ENCODE results near the gene STK11.
"Not testable (repeated sequence)": the region's sequence is repeated elsewhere in the genome, so short reads cannot be mapped to it uniquely, and the experiment has no call there.

Gene STK11

DNA sequence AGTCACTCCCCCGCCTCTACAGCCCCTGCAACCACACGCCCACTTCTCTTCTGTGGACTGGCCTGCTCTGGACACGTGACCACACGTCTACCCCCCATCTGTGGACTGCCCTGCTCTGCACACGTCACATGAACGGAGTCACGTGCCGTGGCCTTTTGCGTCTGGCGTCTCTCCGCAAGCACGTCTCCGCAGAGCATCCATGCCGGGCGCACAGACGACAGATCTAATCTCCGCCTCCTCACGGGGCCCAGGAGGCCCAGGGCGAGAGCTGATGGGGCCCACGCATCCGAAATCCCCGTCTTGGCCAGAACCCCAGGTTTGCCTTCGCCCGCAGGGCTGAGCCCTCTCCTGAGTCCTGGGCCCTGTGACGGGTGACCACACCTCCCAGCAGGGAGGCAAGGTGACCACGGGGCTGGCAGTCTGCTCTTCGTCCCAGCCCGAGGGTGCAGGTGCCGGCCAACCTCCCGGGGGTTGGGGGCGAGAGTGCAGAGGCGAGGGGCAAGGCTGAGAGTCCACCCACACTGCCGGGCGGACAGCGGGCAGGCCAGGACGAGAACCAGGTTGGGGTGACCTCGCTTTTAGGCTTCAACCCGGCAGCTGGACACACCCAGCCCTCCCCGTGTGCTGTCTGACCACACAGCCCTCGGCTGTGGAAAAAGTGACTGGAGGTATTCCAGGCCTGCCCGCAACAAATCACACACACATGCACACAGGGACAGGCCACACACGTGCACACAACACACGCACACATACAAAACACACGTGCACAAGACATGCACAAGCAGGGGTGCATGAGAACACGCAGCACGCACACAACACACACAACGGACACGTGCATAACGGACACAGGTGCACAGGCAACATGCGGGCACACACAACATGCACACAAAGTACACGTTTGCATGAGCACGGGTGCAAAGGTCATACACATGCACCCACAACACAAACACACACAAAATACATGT lies 35.4 kb upstream of the STK11 start:
- no peak for DNase-seq

GRCh38 chr19:1170938-1171754 lies 34.4 kb upstream of the STK11 start:
- DNase-seq: no peak

- DNase-seq: no peak
Observed at GRCh38 chr19:1171755-1172352, 33.7 kb upstream of the STK11 start.

DNA sequence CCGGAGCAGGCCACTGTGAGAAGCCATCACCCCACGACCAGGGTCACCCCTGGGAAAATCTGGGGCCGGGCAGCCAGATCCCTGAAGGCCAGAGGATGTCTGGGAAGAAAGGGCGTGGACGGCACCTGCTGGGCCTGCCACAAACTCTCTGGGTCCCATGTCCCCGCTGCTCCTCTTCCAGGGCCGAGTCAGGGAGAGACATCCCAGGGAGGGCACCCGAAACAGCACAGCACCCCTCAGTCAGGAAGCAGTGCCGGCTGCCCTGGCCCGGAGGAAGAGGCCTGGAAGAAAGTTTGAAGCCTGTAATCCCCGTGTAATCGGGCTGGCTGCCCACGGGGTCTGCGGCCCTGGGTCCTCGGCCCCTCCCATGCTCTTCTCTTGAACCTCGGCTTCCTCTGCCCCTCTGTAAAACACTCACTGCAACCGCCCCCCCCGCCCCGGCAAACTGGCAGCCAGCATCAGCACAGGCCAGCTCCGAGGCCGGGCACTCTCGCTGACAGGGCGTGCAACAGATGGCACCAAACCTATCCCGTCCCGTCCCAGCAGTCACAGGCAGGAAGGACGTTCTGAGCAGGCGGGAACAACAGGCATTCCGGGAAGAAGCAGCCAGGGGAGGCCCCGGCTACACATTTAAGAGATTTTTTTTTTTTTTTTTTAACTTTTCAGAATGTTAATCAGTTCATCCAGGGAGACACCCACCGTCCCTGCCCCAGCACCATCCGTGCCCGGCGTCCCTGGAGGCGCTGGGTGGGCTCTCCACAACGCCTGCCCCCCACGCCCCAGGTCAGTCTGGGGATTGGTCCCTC lies 33.0 kb upstream of the STK11 start:
- DNase-seq: peak; percentile 62

GRCh38 chr19:1173159-1173844 lies 32.3 kb upstream of the STK11 start:
- no peak for DNase-seq

DNA sequence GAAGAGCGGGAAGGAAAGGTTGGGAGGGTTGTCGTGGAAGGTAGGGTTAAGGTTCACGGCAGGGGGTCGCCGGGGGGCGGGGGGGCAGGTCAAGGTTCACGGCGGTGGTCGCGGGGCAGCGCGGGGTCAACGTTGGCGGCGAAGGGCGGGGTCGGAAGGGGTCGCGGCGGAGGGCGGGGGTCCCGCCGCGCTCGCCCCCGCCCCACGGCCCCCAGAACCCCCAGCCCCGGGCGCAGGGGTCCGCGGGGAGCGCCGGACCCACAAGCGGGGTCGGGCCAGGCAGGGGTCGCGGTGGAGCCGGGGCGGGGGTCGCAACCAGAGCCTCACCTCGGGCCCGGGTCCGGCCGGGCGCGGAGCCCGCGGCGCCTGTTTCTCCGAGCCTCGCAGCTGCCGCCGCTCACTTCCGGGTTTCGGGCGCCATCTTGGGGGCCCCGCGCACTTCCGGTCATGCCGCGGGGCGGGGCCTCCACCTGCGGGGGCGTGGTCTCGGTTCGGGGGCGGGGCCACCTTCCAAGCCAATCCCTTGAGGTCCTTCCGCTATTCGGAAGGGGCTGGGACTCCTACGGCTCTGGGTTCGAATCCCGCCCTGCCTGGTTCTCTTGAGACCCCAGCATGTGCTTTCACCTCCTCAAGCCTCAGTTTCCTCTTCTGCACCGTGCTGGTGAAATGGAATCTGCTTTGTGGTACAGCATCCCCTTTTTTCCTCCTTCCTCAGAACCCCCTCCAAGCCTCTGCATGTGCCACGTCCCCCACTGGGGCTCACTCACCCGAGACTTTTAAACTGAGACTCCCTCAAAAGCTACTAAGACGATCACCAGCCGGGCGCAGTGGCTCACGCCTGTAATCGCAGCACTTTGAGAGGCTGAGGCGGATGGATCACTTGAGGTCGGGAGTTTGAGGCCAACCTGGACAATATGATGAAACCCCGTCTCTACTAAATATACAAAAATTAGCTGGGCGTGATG lies 31.5 kb upstream of the STK11 start, which contains the start of gene SBNO2:
SBNO2 (minus strand) TSS at position 424 of the 965 bp plus-strand sequence. CDS start 19,992 bp downstream, outside the sequence.
- peak; percentile 87 for DNase-seq

GRCh38 chr19:1177322-1178114 lies 28.1 kb upstream of the STK11 start:
- peak; percentile 96 for DNase-seq

DNA sequence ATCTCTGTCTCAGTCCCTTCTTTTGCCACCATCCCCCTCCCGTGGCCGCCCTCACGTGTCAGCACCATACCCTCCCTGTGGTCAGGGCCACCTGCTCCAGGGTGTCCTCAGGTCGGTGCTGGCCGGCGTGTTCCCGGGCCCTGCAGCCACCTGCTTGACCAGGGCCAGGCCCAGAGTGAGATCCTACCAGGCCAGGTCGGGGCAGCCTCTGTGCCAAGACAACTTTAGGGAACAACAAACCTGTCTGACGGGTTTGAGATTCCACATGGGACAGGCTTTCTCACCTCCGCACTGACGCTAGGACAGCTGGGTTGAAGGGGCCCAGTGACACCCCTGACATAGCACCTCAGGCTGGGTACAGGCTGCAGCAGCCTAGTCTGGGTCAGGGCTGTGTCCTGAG lies 24.0 kb upstream of the STK11 start:
- DNase-seq: no peak

DNA sequence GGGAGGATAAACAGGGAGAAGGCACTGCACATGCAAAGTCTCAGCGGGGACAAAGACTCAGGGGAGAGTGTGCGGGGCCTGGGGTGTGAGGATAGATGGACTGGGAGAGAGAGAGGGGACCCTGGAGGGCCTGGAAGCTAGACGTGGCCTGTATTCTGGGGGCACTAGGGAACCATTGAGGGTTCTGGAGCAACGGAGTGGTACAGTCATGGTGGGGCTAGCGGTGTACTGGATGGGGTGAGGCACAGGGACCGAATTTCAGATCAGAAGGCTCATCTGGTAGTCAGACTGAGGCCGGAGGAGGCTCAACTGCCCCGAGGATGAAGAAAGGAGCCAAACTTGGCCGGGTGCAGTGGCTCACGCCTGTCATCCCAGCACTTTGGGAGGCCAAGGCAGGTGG lies 23.5 kb upstream of the STK11 start:
- DNase-seq: no peak

GRCh38 chr19:1182727-1183126 lies 22.9 kb upstream of the STK11 start:
- no peak for DNase-seq

- no peak for DNase-seq
Observed at GRCh38 chr19:1183543-1184172, 21.9 kb upstream of the STK11 start.

GRCh38 chr19:1189419-1189818 lies 16.2 kb upstream of the STK11 start:
- no peak for DNase-seq

DNA sequence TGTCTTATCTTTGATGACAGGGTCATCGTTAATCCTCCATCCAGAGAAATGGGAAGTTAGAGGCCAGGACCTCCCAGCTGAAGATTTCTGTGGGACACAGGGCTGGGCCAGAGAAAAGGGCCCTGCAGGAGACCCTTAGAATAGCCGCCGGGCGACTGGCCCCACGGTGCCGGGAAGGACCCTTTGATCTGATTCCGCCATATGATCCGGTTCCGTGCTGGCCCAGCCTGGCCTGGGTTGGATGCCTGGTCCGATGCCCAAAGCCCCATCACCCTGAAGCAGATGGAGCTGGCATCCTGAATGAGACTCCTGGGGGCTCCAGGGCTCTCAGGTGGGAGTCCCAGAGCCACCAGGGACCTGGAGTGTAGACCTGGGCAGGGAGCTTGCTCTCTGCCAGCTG lies 6.0 kb upstream of the STK11 start:
- DNase-seq: no peak

GRCh38 chr19:1200614-1201013 lies 5.0 kb upstream of the STK11 start:
- DNase-seq: not testable (repeated sequence)

DNA sequence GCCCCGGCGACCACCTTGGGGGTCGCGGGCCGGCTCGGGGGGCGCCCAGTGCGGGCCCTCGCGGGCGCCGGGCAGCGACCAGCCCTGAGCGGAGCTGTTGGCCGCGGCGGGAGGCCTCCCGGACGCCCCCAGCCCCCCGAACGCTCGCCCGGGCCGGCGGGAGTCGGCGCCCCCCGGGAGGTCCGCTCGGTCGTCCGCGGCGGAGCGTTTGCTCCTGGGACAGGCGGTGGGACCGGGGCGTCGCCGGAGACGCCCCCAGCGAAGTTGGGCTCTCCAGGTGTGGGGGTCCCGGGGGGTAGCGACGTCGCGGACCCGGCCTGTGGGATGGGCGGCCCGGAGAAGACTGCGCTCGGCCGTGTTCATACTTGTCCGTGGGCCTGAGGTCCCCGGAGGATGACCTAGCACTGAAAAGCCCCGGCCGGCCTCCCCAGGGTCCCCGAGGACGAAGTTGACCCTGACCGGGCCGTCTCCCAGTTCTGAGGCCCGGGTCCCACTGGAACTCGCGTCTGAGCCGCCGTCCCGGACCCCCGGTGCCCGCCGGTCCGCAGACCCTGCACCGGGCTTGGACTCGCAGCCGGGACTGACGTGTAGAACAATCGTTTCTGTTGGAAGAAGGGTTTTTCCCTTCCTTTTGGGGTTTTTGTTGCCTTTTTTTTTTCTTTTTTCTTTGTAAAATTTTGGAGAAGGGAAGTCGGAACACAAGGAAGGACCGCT lies 729 bp downstream of the STK11 start:
- no peak for DNase-seq

- no peak for DNase-seq
Observed at GRCh38 chr19:1206864-1207450, 1.4 kb downstream of the STK11 start.

DNA sequence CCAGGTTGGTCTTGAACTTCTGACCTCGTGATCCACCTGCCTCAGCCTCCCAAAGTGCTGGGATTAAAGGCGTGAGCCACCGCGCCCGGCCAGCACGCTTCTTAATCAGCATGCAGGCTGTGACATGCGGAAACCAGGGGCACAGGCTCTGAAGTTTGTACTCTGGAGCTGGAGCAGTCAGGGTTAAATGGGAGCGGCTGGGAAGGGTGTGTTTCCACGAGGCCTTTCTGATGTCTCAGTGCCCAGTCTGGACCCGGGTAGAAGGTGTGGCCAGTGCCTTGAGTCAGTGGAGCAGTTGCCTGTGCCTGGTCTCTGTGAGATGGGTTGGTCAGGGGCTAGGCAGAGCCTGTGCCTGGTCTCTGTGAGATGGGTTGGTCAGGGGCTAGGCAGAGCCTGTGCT lies 3.3 kb downstream of the STK11 start:
- DNase-seq: not testable (repeated sequence)

GRCh38 chr19:1210227-1210538 lies 4.6 kb downstream of the STK11 start:
- no peak for DNase-seq
